Lower leg skin (tissue), 3 donors: ENCODE data around the gene CD79A.

Experiments used
- CTCF ChIP-seq, 3 donors: fragments of 450-650 bp; IDR thresholded peaks; one replicate each; pipeline ENCODE4 v1.5.1; 2016; ENCODE audit warnings: antibody characterized with exemption in 3 of 3, mild to moderate bottlenecking in 3 of 3, moderate library complexity in 2 of 3
- POLR2A ChIP-seq, 2 donors: fragments of 450-650 bp; IDR thresholded peaks; one replicate each; pipeline ENCODE4 v1.6.1; 2016 to 2017; ENCODE audit warnings: antibody characterized with exemption in 2 of 2, mild to moderate bottlenecking in 1 of 2, moderate library complexity in 1 of 2

- TF ChIP-seq CTCF (IDR thresholded peaks at IDR 0.05) (no peak), POLR2A (IDR thresholded peaks at IDR 0.05) (no peak)
These were observed 10.0 kb downstream of the CD79A start for GRCh38 chr19:41886761-41887710.
